GM19372 (cell line): Measurements from ENCODE around the gene GAK.
"Not testable (repeated sequence)": the region's sequence is repeated elsewhere in the genome, so short reads cannot be mapped to it uniquely, and the experiment has no call there.

Experiments
- ATAC-seq: cut with Tn5 transposase; IDR thresholded peaks from one replicate; pipeline ENCODE4 v1.9.1; 2021; ENCODE audit warnings: mild to moderate bottlenecking, low read depth, moderate library complexity; ENCODE audit not compliant: unreplicated experiment

GAK gene

GRCh38 chr4:954211-955020, 22.3 kb upstream of the GAK start:
- ATAC-seq: no peak

DNA sequence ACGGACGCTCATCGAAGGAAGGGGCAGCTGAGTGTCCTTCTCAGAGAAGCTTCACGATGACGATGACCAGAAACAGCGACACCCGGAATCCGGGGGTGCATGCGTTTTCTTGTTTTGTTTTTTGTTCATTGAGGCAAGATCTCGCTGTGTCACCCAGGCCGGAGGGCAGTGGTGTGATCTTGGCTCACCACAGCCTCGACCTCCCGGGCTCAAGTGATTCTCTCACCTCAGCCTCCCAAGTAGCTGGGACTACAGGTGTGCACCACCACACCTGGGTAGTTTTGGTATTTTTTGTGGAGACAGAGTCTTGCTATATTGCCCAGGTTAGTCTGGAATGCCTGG, 21.4 kb upstream of the GAK start:
- ATAC-seq: no peak

DNA sequence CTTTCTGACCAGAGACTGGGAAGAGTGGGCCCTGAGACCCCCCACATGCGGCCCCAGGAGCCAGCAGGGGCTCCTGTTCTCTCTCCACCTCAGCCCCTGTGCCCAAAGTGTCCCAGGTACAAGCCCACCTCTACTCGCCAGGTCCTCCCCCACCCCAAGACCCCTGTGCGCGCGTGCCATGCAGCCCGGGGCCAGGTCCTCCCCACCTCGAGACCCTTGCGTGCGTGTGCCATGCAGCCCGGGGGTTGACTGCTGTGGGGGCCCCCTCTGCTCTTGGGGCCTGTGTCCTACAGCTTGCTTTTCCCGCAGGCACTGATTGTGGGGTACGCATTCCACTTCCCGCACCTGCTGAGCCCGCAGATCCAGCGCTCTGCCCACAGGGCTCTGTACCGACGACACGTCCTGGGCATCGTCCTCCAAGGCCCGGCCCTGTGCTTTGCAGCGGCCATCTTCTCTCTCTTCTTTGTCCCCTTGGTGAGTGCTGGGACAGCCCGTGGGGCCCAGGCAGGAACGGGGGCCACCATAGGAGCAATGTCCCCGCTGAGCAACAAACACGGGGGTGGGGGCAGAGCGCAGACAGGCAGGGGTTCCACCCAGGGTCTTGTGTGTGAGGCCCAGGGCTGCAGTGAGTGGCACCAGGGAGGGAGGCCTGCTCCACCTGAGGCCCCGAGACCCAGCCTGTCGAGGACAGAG, 20.9 kb upstream of the GAK start:
- no peak for ATAC-seq

DNA sequence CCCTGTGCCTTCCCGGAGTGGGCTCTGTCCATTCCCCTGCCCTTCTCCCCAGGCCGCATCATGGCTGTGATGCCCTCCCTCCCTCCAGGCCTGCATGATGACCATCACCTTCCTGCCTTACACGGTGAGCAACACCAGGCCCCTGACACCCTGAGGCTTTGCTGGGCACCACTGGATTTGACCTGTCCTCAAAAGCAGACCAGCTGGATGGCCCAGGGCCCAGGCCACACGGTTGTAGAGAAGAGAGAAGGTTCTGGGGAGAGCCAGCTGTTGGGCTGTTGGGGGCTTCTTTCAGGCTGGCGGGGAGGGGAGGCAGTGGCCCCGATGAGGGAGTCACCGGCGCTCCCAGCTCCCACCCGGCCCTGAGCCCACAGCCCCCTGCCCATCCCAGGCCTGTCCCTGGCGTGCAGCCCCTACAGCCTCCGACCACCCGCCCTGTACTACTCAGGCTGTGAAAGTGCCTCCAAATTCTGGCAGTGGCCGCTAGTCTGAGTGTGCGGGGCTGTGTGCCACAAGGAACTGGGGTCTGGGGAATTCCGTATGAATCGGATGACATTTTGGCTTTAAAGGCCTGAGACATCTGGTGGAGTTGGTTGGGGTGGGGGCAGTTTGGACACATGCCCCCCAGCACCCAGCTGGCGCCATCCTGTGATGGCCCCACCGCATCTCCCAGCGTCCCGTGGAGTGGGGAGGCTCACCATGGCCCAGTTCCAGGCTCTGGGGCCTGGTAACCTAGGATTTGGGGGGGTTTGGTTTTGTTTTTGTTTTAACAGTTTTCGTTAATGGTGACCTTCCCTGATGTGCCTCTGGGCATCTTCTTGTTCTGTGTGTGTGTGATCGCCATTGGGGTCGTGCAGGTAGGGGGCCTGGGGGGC, 19.7 kb upstream of the GAK start:
- ATAC-seq: no peak

- no peak for ATAC-seq
Measured at GRCh38 chr4:951186-951585, 19.1 kb upstream of the GAK start.

- ATAC-seq: no peak
Measured at GRCh38 chr4:950136-951020, 18.3 kb upstream of the GAK start.

DNA sequence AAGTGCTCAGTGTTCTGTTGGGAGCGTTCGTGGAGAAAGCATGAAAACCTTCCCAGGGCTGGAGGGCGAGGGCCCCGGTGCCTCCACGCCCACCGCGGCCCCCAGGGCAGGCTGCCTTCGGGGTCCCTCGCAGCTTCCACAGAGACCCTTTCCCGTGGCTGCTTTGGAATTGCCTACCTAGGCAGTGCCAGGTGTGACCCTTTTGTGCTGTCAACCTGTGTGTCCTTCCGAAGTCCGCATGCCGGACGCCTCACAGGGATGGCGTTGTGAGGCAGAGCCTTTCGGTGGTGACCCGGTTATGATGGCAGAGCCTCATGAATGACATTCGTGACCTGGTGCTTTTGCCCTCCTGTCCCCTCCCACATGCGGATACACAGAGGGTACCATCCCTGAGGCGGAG, 17.5 kb upstream of the GAK start:
- no peak for ATAC-seq

GRCh38 chr4:948936-949300, 16.8 kb upstream of the GAK start:
- ATAC-seq: no peak

- ATAC-seq: no peak
Measured at GRCh38 chr4:948101-948935, 16.2 kb upstream of the GAK start.

- ATAC-seq: no peak
Measured at GRCh38 chr4:947491-947971, 15.4 kb upstream of the GAK start.

DNA sequence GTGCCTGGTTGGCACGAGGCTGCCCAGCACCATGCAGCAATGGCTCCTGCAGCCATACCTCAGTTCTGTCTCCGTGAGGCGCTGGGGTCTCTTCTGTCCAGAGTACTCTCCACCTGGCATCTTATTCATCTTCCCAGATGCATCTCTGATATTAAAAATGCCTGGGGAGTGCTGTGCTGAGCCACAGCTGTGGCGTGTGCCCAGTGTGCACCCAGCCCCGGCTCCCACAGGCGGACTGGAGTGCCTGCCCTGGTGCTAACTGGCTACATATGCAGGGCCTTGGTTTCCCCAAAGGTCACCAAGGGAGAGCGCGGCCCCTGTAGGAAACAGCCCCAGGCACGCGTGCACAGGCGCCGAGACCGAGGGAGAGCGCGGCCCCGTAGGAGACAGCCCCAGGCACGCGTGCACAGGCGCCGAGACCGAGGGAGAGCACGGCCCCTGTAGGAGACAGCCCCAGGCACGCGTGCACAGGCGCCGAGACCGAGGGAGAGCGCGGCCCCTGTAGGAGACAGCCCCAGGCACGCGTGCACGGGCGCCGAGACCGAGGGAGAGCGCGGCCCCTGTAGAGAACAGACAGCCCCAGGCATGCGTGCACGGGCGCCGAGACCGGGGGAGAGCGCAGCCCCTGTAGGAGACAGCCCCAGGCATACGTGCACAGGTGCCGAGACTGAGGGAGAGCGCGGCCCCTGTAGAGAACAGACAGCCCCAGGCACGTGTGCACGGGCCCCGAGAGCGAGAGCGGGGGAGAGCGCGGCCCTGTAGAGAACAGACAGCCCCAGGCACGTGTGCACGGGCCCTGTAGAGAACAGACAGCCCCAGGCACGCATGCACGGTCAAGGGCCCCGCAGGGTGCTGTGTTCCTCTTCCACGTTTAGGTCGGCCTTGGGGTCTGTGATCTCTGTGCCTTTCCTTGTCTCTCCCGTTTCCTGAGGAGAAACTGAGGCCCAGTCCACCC, 14.7 kb upstream of the GAK start:
- no peak for ATAC-seq

- no peak for ATAC-seq
Measured at GRCh38 chr4:946103-946450, 14.0 kb upstream of the GAK start.

DNA sequence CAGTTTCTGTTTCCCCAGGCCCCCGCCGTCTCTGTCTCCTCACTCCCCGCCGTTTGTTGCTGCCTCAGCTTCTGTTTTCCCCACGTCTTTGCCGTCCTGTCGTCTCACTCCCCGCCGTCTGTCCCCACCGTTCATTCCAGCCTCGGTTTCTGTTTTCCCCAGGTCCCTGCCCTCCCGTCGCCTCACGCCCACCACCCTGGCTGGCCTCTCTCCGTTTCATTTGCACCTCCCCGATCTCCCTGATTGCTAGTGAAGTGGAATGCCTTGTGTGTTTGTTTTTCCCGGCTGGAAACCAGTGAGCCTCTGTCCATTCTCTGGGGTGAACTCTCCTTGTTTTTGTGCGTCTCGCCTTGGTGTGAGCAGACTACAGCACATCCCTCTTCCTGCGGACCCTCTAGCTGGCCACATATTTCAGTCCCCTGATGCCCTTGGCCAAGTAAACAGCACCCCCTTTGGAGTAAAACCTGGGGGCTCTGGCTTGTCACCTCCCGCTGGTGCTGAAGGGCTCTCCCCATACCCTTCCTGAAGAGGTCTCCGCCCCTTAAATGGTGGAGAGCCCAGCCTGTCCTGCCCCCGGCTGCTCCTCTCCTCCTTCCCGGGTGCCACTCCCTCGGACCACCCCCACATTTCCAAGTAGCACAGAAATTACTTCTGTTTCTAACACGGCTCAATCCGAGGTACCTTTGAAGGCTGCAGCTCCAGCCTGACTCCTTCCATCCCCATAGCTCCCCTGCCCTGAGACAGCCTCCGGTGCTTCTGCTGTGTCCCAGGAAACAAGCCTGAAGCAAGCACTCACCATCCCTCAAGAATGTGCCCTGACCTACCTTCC, 13.4 kb upstream of the GAK start:
- no peak for ATAC-seq

DNA sequence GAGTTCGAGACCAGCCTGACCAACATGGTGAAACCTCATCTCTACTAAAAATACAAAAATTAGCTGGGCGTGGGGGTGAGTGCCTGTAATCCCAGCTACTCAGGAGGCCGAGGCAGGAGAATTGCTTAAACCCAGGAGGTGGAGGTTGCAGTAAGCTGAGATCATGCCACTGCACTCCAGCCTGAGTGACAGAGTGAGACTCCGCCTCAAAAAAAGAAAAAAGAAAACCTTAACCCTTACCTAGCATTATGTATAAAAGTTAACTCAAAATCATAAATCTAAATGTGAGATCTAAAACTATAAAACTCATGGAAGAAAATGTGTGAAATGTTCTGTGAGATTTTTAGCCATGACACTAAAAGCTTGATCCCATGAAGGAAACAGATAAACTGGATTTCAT, 7.4 kb upstream of the GAK start:
- not testable (repeated sequence) for ATAC-seq

DNA sequence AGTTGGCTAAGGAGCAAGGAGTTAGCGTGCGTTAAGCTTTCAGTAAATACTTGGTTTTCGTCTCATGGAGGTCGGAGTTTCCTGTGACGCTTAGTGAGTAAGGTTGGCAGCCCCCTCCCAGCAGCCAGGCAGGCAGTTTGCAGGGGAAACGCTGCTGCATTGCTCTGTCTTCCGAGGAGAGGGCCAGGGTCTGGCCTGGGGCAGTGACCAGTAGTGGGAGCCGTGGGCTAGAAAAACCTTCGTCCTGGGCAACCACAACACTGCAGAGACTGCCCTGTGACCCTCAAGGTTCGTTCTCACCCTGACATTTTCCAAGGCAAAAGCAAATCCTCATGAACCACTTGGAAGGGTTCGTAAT, 576 bp upstream of the GAK start:
- ATAC-seq: no peak

- peak; percentile 1 for ATAC-seq
Measured at GRCh38 chr4:931194-931959, 739 bp downstream of the GAK start.

DNA sequence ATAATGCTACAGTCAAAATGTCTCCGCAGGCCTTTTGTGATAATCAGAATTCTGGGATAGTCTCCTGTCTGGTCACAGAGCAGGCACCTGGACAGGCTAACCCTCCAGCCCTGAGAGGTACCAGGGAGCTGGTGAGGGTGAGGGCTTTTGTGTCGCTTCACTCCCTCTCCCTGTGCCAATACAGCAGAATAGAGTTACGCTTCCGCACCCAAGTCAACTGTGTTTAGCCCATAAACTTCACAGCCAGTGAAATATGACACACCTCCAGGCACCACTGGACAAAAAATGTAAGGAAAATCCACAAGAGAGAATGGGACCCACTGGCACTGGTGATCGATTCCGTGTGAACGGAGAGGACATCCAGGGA, 1.3 kb downstream of the GAK start:
- ATAC-seq: no peak
